HepG2 (cell line): ENCODE results near the gene CD86. TPM values are rescaled to one million over a fixed set of nuclear protein-coding genes. Genes with fewer than 3 reads are reported as not detected.

ENCODE experiments used
- HHEX ChIP-seq: IDR thresholded peaks from 2 replicates; pipeline ENCODE4 v1.6.1; 2016; ENCODE audit warnings: control low read depth
- HNF1A ChIP-seq, 2 experiments: sonication (generic) in 1 of 2; formaldehyde crosslinking in 1 of 2; IDR thresholded peaks; 2 replicates each; pipeline versions ENCODE4 v1.4.0 to v1.6.1; 2016 to 2020; ENCODE audit warnings: borderline replicate concordance in 1 of 2, low read depth in 1 of 2, mild to moderate bottlenecking in 1 of 2, missing genetic modification reagents in 1 of 2
- MTF1 ChIP-seq: sonication (generic); formaldehyde crosslinking; IDR thresholded peaks from 2 replicates; pipeline ENCODE4 v1.5.0; 2020; ENCODE audit warnings: missing genetic modification reagents
- PCBP2 ChIP-seq: fragments of 200-400 bp; formaldehyde crosslinking; optimal IDR thresholded peaks from 2 replicates; pipeline ENCODE3; 2018; ENCODE audit warnings: low read length, low read depth; ENCODE audit not compliant: poor library complexity, severe bottlenecking
- PLRG1 ChIP-seq: fragments of 450-650 bp; conservative IDR thresholded peaks from 2 replicates; pipeline ENCODE4 v1.6.1; 2016
- TP53 ChIP-seq: sonication (generic); formaldehyde crosslinking; conservative IDR thresholded peaks from 2 replicates; pipeline ENCODE4 v1.4.0; 2020; ENCODE audit warnings: missing genetic modification reagents
- YEATS2 ChIP-seq: sonication (generic); formaldehyde crosslinking; IDR thresholded peaks from 2 replicates; pipeline ENCODE4 v1.4.0; 2020; ENCODE audit warnings: missing genetic modification reagents, borderline replicate concordance
- YY1 ChIP-seq: IDR thresholded peaks from 2 replicates; pipeline ENCODE4 v1.6.1; 2011; ENCODE audit warnings: low read length, low read depth, moderate library complexity, mild to moderate bottlenecking; ENCODE audit not compliant: insufficient read depth, insufficient replicate concordance
- ZNF44 ChIP-seq: sonication (generic); formaldehyde crosslinking; IDR thresholded peaks from 2 replicates; pipeline ENCODE4 v1.5.1; 2020; ENCODE audit warnings: mild to moderate bottlenecking, missing genetic modification reagents
- polyA plus RNA-seq, 8 experiments: library from polyadenylated mRNA; depleted of rRNA in 3 of 8; stranded (reverse) in 7 of 8; unstranded in 1 of 8; fragments of >200 nt; fragmentation: Illumina TruSeq in 4 of 8; extraction: Trizol in 4 of 8; gene quantifications; 2 replicates each; pipeline versions ENCODE4 v1.2.1 to v1.2.3, GENCODE V29; 2011 to 2016; ENCODE audit warnings: low read depth in 4 of 8, missing spikeins in 1 of 8, mixed read lengths in 1 of 8; ENCODE audit not compliant: insufficient read depth in 1 of 8
- total RNA-seq, 5 experiments: library from RNA; depleted of rRNA; stranded (reverse); fragments of >200 nt; fragmentation: Illumina TruSeq; extraction: Trizol; gene quantifications; 2 replicates each; pipeline ENCODE4 v1.2.3, GENCODE V29; 2016; ENCODE audit warnings: low read depth in 1 of 5
- TF ChIP-seq, protein P1 (sequence below): sonication (generic); formaldehyde crosslinking; IDR thresholded peaks from 2 replicates; pipeline ENCODE4 v1.9.0; 2021; ENCODE audit warnings: missing genetic modification reagents, borderline replicate concordance

The CD86 gene
- total and polyA plus RNA-seq, 2 of the 13 experiments (the other 11 are each of a cell fraction or from before 2014, with no cell fraction given): not detected

- no peak for TF ChIP-seq YY1
- TF ChIP-seq PLRG1: no peak
- TF ChIP-seq HNF1A (IDR thresholded peaks at IDR 0.05; ENCODE audit: low read depth): no peak
- TF ChIP-seq HNF1A (CRISPR knock-in tag; IDR thresholded peaks at IDR 0.05; ENCODE audit: borderline replicate concordance): no peak
- TF ChIP-seq YEATS2: no peak
- no peak for TF ChIP-seq HHEX
- no peak for TF ChIP-seq TP53
- TF ChIP-seq, protein P1, sequence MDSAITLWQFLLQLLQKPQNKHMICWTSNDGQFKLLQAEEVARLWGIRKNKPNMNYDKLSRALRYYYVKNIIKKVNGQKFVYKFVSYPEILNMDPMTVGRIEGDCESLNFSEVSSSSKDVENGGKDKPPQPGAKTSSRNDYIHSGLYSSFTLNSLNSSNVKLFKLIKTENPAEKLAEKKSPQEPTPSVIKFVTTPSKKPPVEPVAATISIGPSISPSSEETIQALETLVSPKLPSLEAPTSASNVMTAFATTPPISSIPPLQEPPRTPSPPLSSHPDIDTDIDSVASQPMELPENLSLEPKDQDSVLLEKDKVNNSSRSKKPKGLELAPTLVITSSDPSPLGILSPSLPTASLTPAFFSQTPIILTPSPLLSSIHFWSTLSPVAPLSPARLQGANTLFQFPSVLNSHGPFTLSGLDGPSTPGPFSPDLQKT (CRISPR knock-in tag): no peak
- TF ChIP-seq MTF1 (CRISPR knock-in tag): no peak
- no peak for TF ChIP-seq ZNF44 (CRISPR knock-in tag)
- no peak for TF ChIP-seq PCBP2
Observed at GRCh38 chr3:122032531-122032930, 22.6 kb upstream of the CD86 start (continued).
